ENCODE measurements around the gene MED27. TPM values are rescaled to one million over a fixed set of nuclear protein-coding genes. Genes with fewer than 3 reads are reported as not detected.

MED27 gene
- total and polyA plus RNA-seq, 2 of the 13 experiments (the other 11 are each of a cell fraction or from before 2014, with no cell fraction given) = 16.9 to 19.0 TPM

- no TSS peak for BruUV-seq (replicated peaks)
- DNase-seq (ENCODE audit: low spot score) (no peak), ATAC-seq (no peak), FAIRE-seq (no peak)
- WGBS (ENCODE audit: low lambda C conversion rate) = 92% methylated on average over 12 of the region's 12 CpGs
- Histone ChIP-seq H3K27ac (ENCODE audit: extremely low read length, insufficient read depth, low read length) (no peak overlapping the region), H3K4me2 (ENCODE audit: low read depth, low read length) (no peak overlapping the region), H4K20me1 (ENCODE audit: insufficient read depth, low read length) (no peaks in the 10 kb centered on the region), H3K79me2 (ENCODE audit: insufficient read depth, low read length) (no peaks in the 10 kb centered on the region), H3K9ac (ENCODE audit: insufficient read depth, low read depth, low read length) (no peak overlapping the region), H3K4me1 (ENCODE audit: insufficient read depth, low read length) (no peaks in the 10 kb centered on the region), H3K9me3 (ENCODE audit: low read length) (no peaks in the 10 kb centered on the region), H3K4me3 (replicated peaks in 1 of 3; ENCODE audit: insufficient read depth in 1 of 3, low read depth in 2 of 3, low read length in 3 of 3) (no peak overlapping the region), H3K36me3 (replicated peaks in 1 of 2; ENCODE audit: control insufficient read depth in 1 of 2, insufficient read depth in 2 of 2, low read length in 2 of 2) (no peaks in the 10 kb centered on the region; a peak in 1 of 5 replicates), H3K27me3 (ENCODE audit: control insufficient read depth in 1 of 2, insufficient read depth in 2 of 2, low read length in 2 of 2) (no peaks in the 10 kb centered on the region), H2AFZ (ENCODE audit: low read length) (no peak overlapping the region)
- in situ Hi-C loops (cut with HindIII; ENCODE audit: extremely low pct_ligation_motif_present, low pct_unique_long_range_greater_than_20kb) (no loop called here), intact Hi-C loops (cut with micrococcal nuclease; ENCODE audit: unreplicated experiment) (no loop called here)
- ChIA-PET CTCF (ENCODE audit: low intra/inter-chr PET ratio, low total read pairs) (no interaction called here), POLR2A (no interaction called here)
- TF ChIP-seq ZNF737 (CRISPR knock-in tag; IDR thresholded peaks at IDR 0.05; ENCODE audit: borderline replicate concordance) (no peak), ZNF75D (CRISPR knock-in tag; IDR thresholded peaks at IDR 0.05; ENCODE audit: borderline replicate concordance) (no peak), ZFP90 (CRISPR knock-in tag; IDR thresholded peaks at IDR 0.05; ENCODE audit: borderline replicate concordance) (no peak), CERS6 (CRISPR knock-in tag; IDR thresholded peaks at IDR 0.05) (no peak), MTF2 (CRISPR knock-in tag; IDR thresholded peaks at IDR 0.05; ENCODE audit: borderline replicate concordance) (no peak), FLYWCH1 (CRISPR knock-in tag; IDR thresholded peaks at IDR 0.05) (no peak), KAT8 (CRISPR knock-in tag; IDR thresholded peaks at IDR 0.05) (no peak), CSRNP1 (CRISPR knock-in tag; IDR thresholded peaks at IDR 0.05) (no peak), SMAD3 (CRISPR knock-in tag; IDR thresholded peaks at IDR 0.05) (no peak), ZNF224 (CRISPR knock-in tag; IDR thresholded peaks at IDR 0.05) (no peak)
Observed at GRCh38 chr9:131874447-131874846, 205.2 kb downstream of the MED27 start.
